D721Med (cell line): Measurements from ENCODE around the gene MAP3K6.
A peak's percentile ranks its signal among the peaks of the same experiment; 100 is the strongest.

Experiments
- DNase-seq: peaks from one replicate; pipeline ENCODE4 v3.0.0; 2011; ENCODE audit warnings: low spot score; ENCODE audit not compliant: insufficient read length
- FAIRE-seq: peaks from 2 replicates; lab custom pipeline; 2011; peaks lifted over from hg19 to GRCh38; lab: Jason Lieb, UNC
- CTCF ChIP-seq: IDR thresholded peaks from 2 replicates; pipeline ENCODE4 v1.5.1; 2012; ENCODE audit warnings: mild to moderate bottlenecking, control low read depth; ENCODE audit not compliant: insufficient read depth; ENCODE audit errors: missing control alignments

The MAP3K6 gene

GRCh38 chr1:27358038-27358927 is 8.5 kb downstream of the MAP3K6 start:
- DNase-seq: no peak
- TF ChIP-seq CTCF: no peak
- FAIRE-seq: no peak

- FAIRE-seq (no peak), DNase-seq (peak; percentile 69)
- peak; percentile 75 for TF ChIP-seq CTCF
Measured at GRCh38 chr1:27357281-27358037, 9.3 kb downstream of the MAP3K6 start.

GRCh38 chr1:27356619-27357280 is 10.0 kb downstream of the MAP3K6 start:
- FAIRE-seq (no peak), DNase-seq (no peak)
- TF ChIP-seq CTCF: no peak

- DNase-seq: no peak
- TF ChIP-seq CTCF: no peak
- FAIRE-seq: no peak
Measured at GRCh38 chr1:27356277-27356618, 10.5 kb downstream of the MAP3K6 start.

GRCh38 chr1:27355683-27356082 is 11.1 kb downstream of the MAP3K6 start:
- FAIRE-seq (no peak), DNase-seq (no peak)
- TF ChIP-seq CTCF: no peak

GRCh38 chr1:27353629-27354028 is 13.1 kb downstream of the MAP3K6 start:
- FAIRE-seq: no peak
- DNase-seq: no peak
- TF ChIP-seq CTCF: no peak
